ENCODE data around the gene KMT2C.

- TF ChIP-seq PAX5 (IDR thresholded peaks at IDR 0.05; ENCODE audit: insufficient read depth, low read length, severe bottlenecking) (no peak), POLR2A (IDR thresholded peaks at IDR 0.05; ENCODE audit: low read depth, low read length) (no peak), TAF1 (IDR thresholded peaks at IDR 0.05; ENCODE audit: low read depth, low read length) (no peak), POLR2AphosphoS5 (IDR thresholded peaks at IDR 0.05; ENCODE audit: low read depth, low read length) (no peak)
These were observed 43.5 kb downstream of the KMT2C start for GRCh38 chr7:152392254-152392653.

Data from GM12891 (cell line).